GM19025 (cell line): ENCODE data around the gene MED20.
"Not testable (repeated sequence)": the region's sequence is repeated elsewhere in the genome, so short reads cannot be mapped to it uniquely, and the experiment has no call there.

Experiments used
- ATAC-seq: cut with Tn5 transposase; IDR thresholded peaks from one replicate; pipeline ENCODE4 v1.9.1; 2021; ENCODE audit warnings: mild to moderate bottlenecking, low read depth, moderate library complexity; ENCODE audit not compliant: unreplicated experiment

The MED20 gene, protein sequence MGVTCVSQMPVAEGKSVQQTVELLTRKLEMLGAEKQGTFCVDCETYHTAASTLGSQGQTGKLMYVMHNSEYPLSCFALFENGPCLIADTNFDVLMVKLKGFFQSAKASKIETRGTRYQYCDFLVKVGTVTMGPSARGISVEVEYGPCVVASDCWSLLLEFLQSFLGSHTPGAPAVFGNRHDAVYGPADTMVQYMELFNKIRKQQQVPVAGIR

DNA sequence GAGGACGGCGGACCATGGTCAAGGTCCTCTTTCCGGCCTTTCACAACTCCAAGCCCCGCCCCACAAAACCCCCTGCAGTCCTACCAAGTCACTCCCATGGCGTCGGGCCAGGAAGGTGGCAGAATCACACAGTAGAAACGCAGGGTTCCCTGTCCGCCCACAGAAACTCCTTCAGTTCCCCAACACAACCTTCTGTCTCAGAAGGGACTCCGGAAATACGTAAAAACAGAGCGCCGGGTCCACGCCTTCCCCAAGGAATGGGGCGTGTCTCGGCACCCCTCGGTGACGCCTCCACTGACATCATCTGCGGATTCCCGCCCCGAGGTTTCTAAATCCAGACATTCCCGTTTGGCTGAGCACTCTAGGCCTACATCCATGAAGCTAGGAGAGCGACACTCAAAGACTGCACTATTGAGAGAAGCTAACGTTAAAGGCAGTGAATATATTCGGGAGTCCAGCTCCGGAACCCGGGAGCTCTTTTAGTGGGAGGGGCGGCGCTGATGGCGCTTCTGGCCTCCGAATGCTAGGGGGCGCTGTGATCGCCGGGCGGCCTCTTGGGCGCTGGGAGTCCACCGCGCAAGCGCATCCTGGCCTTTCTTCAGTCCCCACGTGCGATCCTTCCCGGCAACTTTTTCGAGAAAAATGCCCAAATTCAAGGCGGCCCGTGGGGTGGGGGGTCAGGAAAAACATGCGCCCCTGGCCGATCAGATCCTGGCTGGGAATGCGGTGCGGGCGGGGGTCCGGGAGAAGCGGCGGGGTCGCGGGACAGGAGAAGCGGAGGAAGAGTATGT lies at the start of gene MED20, which contains the start of gene BYSL:
Gene MED20, minus strand, starts transcription at position 219 of the 791 bp plus-strand sequence. Its CDS starts 121 bp downstream, at position 98.
Gene BYSL, plus strand, starts transcription at position 579 of the 791 bp plus-strand sequence. Its CDS starts 64 bp downstream, at position 643.
- peak; percentile 94 for ATAC-seq

DNA sequence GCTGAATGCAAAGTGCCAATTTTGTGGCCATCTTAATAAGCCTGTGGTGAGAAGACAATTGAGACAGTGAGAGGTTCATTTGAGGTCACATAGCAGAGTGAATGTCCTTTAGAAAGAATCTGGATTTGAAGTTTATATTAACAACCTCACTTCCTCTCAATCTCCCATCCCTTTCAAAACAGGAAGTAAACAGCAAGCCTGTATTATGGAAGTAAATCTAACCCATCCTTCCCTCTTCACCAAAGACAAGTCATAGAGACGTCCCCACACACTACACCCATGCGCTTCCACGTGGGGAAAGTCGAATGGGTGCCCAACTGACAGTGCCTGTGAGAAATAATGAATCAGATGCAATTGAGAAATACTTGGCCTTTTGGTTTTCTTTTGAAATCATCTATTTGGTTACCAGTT lies 49.5 kb upstream of the MED20 start:
- ATAC-seq, result no peak

DNA sequence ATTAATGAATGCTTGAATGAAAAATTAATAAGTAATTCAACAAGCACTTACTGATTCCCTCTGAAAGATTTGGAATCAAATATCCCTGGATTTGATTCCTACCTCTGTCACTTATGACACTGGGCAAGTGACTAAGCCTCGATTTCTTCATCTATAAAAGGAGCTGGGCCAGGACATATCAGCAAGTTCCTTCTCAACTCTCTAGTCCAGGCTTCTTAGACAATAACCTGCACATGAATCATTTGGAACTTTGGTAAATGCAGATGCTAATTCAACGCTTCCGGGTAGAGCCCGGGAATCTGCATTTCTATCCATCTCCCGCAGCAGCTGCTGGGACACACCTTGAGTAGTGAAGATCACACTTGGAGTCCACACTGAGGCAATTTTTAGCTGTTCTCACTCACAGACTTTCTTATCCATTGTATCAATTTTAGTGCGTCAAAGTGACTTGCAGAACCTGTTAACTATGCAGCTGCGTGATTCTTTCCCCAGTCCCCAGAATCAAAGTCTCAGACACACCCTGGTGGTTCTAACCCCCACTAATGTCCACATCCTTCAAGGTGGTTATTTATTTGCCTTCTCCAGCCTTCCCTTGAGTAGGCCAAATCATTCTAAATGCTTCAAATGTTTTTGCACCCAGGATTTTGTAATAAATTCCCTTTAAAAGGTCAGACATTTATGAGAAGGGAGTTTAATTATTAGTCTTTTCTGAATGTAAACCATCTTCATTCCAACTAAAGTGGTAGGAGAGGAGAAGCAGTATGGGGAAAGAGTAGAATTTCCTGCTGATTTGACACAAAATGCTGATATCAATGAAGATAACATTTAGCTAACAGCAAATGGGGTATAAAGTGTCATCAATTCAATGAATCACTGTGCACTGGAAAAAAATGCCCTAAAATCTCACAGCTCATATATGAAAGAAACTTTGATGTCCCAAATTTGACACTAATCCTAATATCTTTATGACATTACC lies 46.7 kb upstream of the MED20 start:
- no peak for ATAC-seq

DNA sequence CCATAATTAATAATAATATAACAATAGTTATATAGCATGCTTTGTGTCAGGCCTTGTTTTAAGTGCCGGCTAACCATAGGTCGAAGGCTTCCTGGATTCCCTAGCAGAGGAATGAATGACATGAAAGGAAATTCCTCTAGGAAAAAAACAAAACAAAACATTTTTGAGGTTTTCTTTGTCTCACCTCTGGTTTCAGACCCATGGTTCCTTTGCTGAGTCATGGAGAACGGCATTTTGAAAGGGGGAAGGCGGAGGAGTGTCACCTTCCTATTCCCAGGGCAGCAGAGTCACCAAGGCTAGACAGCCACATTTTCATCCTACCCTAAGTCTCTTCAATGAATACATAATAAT lies 46.0 kb upstream of the MED20 start:
- no peak for ATAC-seq

DNA sequence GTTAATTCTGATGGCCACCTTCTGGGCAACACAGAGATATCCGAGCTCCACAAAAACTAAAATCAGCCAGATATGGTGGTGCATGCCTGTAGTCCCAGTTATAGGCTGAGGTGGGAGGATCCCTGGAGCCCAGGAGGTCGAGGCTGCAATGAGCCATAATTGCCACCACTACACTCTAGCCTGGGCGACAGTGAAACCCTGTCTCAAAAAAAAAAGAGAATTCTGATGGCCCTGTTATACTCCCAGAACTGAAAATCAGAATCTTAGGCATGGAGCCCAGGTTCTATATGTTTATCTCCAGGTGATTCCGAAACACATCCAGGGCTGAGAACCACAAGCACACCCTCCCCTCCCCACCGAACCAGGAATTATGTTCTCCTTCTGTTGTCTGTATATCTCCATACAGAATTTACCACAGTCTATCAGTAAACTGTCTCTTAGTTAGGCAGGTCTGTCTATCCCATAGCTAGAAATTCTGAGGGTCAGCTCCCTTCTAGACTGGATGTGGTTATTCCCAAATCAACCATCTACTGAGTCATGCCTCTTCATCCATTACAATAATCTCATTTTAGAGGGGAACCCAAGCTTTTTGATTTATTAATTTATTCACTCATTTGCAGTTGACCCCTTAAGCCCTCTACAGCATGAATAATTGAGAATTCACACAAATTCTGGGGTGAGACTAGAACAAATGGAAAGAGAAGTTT lies 45.4 kb upstream of the MED20 start:
- no peak for ATAC-seq

DNA sequence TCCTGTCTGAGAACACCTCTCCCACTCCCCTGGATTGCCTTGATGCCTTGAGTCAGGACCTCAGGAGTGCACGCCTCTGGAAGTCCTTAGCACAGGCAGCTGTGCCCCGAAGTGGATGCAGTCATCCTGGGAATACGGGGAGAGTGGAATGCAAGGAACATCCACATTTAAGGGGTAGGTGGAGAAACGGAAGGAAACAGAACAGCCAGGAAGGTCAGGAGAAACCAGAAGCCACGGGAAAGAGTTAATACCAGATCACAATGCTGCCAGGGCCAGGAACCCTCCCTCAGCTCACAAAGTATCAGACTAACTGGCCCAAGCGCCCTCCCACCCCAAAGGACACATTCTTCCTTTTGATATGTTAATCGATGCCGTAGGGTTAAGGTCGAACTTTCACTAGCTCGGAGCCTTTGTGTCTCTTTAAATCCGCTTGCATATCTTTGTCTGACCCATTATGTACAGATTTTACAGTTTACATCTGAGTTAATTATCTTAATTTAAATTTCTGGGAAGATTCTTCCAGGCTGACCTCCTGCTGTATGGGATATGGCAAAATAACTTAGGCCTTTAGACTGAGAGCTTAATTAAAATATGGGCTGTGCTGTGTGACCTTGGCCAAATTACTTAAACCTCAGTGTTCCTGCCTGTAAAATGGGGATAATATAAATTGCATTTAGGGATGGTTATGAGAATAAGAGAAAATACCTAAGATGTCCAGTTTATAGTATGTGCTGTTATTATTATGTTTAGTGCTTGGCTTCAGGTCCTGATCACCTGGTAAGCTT lies 44.7 kb upstream of the MED20 start:
- no peak for ATAC-seq

DNA sequence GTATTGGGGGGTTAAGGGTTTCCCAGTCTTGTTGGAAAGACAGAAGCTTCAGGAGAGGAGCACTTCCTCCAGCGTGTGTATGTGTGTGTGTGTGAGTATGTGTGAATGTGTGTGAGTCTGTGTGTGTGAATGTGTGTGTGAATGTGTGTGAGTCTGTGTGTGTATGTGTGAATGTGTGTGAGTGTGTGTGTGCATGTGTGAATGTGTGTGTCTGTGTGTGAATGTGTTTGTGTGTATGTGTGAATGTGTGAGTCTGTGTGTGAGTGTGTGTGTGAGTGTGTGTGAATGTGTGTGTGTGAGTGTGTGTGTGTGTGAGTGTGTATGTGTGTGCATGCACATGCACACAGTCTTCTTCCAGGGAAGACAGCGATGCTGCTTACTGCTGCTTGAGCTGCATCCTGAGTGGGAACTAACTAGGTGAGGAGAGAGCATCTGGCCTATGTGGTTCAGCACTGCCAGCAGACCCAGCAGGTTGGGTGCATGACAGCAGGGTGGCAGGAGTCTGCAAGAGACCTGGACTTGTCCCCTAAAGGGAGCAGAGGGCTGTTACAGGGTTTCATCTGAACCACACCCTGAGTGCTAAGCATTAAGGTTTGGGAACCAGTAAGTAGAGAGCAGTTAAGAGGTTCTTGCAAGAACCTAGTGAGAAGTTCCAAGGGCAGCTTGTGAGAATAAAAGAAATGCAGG lies 43.4 kb upstream of the MED20 start:
- ATAC-seq, result no peak

DNA sequence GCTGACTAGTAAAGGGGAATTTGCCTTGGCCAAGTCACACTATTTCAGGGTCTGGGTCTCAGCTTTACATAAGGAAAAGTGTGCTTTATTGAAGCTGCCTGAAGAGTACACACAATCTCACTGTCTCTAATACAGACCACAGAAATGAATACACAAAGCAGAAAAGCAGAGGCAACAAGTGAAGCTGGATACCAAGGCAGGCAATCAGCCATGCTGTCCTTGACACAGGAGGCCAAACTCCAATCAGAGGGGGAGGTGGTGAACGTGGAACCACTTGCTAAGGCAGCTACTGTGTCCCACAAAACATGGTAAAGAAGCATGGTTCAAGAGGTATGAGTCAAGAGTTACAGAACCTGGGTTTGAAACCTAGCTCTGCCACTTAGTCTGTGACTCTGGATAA lies 42.4 kb upstream of the MED20 start:
- ATAC-seq, result no peak

DNA sequence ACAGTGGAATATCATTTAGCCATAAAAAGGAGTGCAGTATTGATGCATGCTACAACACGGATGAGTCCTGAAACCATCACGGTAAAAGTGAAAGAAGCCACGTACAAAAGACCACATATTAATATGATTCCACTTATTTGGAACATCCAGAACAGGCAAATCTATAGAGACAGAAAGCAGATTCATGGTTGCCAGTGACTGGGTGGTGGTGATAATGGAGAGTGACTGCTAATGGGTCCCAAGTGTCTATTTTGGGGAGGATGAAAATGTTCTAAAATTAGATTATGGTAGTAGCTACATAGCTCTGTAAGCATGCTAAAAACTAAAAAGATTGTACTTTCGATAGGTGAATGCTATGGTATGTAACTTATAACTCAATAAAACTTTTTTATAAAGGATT lies 39.1 kb upstream of the MED20 start:
- no peak for ATAC-seq

DNA sequence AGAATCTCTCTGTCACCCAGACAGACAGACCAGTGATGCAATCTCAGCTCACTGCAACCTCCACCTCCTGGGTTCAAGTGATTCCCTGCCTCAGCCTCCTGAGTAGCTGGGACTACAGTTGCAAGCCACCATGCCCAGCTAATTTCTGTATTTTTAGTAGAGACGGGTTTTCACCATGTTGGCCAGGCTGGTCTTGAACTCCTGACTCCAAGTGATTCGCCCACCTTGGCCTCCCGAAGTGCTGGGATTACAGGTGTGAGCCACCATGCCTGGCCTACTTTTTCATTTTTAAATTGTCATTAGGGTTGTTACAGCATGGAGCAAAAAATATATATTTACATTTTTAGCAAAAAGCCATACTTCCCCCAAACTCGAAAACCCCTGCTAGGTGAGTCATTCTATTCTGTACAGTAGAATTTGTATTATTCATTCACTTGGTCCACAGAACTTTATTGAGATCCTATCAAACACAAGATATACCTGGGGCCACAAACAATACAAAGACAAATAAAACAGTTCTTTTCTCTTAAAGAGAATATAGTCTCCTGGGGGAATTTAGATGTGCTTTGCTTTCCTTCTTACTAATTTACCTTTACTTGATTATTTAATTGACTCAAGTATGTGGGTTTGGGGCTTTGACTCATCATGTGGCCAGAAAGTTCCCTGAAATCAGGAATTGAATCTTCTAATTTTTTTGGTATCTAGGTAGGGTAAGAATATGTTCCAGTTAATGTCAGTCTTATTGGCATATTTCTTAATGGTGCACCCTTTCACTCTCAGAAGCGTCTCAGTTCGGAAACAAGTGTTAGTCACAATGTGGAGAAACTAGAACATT lies 37.3 kb upstream of the MED20 start:
- no peak for ATAC-seq

DNA sequence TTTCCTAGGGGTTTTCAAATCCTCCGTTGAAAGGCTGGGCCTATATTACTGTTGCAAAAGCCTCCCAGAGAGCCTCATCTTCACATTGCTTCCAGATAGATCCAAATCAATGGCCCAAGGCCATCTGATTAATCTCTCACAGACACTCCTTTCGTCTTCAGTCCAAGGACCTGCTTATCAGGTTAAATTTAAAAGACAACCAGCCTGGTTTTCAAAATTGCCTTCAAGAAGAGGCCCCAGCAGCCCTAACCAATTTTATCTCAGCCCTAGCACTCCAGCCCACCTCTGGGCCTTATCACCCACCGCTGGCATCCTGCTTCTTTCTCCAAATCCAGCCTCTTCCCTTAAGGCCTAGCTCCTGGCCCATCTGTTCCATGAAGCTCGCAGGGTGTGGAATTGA lies 36.2 kb upstream of the MED20 start:
- no peak for ATAC-seq

DNA sequence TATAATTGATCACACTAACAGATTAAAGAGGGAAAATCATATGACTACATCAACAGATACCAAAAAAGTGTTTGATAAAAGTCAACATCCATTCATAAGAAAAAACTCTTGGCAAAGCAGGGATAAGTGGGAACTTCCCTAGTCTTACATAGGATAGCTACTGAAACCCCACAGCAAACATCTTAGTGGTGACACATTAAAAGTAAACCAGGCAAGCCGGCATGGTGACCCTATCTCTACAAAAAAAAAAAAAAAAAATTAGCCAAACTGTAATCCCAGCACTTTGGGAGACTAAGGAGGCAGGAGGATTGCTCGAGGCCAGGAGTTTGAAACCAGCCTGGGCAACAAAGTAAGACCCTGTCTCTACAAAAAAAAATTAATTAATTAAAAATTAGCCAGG lies 34.5 kb upstream of the MED20 start:
- no peak for ATAC-seq

DNA sequence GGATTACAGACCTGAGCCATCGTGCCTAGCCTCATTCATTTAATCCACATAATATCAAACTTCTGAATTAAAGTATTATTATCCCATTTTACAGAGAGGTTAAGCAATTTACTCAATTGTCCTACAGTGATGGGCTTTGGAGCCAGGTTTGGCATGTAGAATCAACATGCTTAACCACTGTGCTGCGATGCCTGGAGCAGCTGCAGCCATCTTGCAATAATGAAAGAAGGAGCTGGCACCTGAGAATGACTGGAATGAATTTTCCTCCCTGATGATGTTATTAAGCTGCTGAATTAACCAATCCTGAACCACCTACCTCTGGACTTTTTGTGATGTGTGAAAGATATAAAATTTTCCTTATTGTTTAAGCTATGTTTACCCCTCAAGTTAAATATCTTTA lies 33.7 kb upstream of the MED20 start:
- no peak for ATAC-seq

DNA sequence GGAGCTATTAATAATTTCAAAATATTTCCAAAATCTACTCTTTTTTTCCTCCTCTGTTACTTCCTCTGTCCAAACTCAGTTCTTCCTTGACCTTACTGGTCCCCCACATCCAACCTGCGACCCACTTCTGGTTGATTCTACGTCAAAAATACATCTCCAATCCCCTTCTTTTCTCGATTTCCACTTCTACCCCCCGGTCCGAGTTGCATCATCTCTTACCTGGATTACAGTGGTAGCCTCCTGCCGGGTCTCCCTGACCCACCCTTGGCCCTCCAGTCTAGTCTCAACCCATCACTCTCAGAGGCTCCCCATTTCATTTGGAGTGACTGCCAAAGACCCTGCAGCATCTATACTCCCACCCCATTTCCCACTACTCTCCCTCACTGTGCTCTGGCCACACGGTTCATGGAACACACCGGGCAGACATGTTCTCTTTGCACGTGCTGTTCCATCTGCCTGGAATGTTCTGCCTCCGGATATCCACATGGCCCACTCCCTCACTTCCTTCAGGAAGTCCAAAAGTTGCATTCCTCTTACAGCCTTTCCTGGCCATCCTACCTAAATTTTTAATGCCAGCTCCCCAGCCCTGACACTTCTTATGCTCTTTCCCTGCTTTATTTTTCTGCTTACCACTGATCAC lies 26.8 kb upstream of the MED20 start:
- ATAC-seq, result no peak

DNA sequence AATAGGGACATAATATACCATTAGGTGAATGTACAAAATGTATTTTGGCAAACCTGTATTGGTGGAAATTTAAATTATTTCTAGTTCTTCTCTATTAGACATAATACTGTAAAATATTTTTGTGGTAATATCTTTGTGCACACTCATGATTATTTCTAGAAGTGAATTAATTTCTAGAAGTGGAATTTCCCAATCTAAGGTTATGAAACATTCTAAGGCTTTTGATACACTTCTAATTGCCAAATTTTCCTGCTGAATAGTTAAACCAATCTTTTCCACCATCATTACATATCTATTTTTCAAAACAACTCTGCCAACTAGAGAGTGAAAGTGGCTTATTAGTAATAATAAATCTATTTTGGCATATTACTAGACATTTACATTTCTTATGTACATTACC lies 22.5 kb upstream of the MED20 start:
- no peak for ATAC-seq

DNA sequence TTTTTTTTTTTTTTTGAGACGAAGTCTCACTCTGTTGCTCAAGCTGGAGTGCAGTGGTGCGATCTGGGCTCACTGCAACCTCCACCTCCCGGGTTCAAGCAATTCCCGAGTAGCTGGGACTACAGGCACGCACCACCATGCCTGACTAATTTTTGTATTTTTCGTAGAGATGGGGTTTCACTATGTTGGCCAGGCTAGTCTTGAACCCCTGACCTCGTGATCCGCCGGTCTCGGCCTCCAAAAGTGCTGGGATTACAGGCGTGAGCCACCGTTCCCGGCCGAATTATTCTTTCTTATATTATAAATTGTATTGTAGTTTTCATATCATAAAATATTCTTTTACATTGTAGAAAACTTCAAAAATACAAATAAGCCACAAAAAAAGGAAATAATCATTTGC lies 21.9 kb upstream of the MED20 start:
- not testable (repeated sequence) for ATAC-seq

DNA sequence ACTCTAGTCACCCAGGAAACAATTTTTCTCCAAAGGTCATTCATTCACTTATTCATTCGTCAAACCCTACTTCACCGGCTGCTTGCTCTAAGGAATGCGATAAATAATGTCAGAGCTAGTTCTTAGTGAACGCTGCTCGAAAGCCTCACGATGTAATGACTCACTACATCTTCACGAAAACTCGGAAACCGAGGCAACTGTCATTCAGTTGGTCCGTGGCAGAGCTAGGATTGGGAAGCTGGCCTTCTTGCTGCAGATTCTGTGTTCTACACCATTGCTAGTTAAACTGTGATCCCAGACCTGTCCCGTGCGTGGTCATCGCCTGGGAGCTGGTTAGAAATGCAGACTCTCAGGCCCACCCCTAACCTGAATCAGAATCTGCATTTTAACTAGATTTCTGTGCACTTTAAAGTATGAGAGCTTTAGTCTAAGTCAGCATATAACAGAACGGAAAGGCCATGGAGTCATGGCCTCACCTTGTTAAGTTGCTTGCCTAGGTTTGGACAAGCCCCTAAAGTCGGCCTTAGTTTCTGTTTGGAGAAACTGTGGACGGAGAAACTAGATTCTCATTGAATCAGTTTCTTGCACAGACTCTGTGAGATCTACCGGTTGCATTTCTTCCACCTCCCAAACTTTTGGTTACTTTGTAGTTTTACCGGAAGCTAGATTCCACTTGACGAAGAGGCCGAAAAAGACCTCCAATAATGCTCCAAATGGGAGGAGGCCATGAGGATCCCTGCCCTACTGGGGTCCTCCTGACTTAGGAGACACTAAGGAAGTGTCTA lies 21.3 kb upstream of the MED20 start:
- ATAC-seq, result no peak
